Liver (tissue), 2 donors: ENCODE results near the gene RYR2.

Source experiments
- CTCF ChIP-seq: fragments of 150-350 bp; IDR thresholded peaks from 2 replicates; pipeline ENCODE4 v1.5.1; 2017; ENCODE audit warnings: improper control_type of control experiment, low read depth, low read length; ENCODE audit not compliant: missing input control
- MAX ChIP-seq: IDR thresholded peaks from 2 replicates; pipeline ENCODE4 v1.6.1; 2016; ENCODE audit warnings: antibody characterized with exemption
- donor health status: healthy.

GRCh38 chr1:237166086-237166485, 124.1 kb downstream of the RYR2 start:
- TF ChIP-seq CTCF (no peak), MAX (no peak)
